CD4-positive, alpha-beta T cell treated with Interleukin-6 for 4 hours (primary cell): ENCODE data around the gene OTOR.

Source experiments
- DNase-seq: peaks from one replicate; pipeline ENCODE4 v3.0.0-alpha.2; 2020; ENCODE audit warnings: mixed read lengths

OTOR gene

DNA sequence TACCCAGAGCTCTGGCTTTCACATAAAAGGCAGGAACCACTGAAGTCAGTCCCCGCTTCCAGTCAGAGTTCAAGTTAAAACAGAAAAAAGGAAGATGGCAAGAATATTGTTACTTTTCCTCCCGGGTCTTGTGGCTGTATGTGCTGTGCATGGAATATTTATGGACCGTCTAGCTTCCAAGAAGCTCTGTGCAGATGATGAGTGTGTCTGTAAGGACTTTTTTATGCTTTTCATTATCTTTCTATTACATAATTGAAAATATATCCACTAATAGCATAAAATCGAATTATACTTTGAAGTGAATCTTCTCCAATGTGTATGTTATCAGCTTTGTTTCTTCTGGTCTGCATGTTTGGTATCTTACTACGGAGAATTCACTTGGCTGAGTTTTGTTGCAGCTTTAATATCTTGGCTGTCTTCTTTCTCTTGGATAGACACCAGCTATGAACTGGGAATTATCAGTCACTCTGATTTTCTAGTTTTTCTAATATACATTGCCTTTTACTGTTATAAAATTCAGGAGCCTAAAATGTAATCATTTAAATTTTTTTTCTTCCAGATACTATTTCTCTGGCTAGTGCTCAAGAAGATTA is at the start of gene OTOR:
Gene OTOR (plus strand): TSS at position 51 of the 593 bp plus-strand sequence. CDS start 44 bp downstream, at position 95.
- DNase-seq: no peak

DNA sequence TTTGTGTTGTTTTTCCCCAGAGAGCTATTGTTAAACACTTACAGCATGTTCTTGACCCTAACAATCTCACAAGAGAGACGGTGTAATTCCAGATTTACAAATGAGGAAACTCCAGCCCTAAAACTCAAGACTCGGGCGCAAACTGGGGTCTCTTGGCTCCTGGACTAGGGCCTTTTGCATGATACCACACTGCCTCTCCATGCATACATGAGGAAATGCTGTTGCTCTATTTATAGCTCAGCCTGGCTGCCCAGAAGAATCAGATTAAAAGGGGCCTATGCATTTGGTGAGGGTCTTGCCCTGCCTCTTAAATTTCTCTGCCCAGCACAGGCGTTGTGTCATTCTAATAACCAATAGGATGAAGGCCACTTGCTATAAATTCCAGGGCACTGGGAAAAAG is 48.9 kb upstream of the OTOR start:
- no peak for DNase-seq

DNA sequence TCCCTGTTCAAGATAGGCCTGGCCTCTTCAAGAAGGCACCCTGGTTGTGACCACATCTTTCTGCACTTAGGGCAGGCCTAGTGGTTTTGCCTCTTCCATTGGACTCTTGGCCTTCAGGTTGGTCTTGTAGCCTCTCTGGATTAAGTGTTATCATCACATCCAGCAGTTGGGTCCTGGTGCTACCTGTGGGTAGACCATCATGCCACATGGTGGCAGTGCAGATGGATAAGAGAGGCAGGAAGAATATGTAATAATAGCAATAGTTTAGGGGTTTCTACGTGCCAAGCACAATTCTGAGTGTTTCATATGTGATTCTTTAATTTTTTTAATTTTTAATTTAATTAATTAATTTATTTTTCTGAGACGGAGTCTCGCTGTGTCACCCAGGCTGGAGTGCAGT is 46.9 kb upstream of the OTOR start:
- peak; percentile 39 for DNase-seq

- no peak for DNase-seq
Observed at GRCh38 chr20:16703570-16703969, 44.6 kb upstream of the OTOR start.

DNA sequence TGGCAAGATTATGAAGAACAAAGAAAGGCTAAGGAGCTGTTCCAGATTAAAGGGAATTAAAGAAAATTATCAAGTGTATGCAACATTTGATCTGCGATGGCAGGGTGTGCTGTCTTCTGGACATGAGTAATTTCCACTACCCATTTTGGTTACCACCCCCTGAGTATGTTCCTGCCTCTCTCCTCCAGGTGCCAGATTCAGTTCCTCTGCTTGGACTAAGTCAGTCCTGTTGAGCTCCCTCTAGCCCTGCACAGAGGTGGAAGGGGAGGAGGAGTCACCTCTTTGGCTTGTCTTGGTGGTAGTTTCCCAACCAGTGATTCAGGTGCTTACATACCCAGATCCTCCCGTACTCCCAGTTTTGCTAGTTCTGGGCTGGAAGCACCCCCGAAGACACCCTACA is 40.5 kb upstream of the OTOR start:
- no peak for DNase-seq

- DNase-seq: no peak
Observed at GRCh38 chr20:16708602-16709001, 39.6 kb upstream of the OTOR start.

- DNase-seq: no peak
Observed at GRCh38 chr20:16709017-16709416, 39.1 kb upstream of the OTOR start.

- DNase-seq: no peak
Observed at GRCh38 chr20:16710781-16711180, 37.4 kb upstream of the OTOR start.

DNA sequence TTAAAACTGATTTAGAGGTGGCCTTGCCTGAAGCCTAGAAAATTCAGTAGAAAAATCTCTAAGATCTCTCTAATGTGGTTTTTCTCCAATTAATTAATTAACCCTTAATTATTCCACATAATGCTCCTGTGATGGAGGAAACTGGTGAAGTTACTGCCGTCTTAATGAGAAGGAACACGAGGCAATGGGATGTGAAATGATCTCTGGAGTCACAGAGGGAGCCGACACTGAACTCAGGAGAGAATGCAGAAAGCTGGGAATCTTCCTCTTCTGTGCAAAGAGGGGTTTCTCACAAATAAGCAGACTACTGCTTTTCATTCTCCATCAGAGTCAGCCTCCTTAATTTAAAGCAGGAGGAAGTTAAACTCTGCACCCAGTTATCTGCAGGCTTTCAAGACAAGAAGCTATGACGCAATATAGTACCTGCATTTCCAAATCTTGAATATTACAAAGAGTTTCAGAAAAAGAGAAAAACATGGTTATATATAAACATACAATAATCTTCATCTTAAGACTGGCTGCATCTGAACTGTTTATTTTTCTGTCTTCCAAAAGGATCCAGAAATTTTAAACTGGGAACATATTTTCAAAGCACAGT is 36.4 kb upstream of the OTOR start:
- no peak for DNase-seq

DNA sequence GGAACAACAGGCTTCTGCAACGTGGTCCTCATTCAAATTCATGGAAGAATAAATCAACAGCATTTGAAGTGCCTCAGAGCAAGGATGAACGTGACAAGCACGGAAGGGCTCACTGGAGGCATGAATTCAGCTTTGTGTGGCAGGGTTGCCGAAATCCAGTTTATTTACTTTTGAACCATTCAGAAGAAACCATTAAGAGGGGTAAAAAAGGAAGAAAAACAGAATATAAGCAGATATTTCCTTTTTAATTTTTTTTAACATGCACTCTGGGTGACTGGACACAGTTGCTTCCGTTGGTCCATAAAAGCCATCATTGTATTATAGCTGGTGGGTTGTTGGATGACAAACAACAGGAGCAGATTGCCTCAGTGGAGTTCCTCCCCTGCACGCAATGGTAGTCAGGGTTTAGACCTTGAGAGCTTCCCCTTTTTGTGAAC is 35.6 kb upstream of the OTOR start:
- DNase-seq: no peak

GRCh38 chr20:16713066-16713465 is 35.1 kb upstream of the OTOR start:
- no peak for DNase-seq

DNA sequence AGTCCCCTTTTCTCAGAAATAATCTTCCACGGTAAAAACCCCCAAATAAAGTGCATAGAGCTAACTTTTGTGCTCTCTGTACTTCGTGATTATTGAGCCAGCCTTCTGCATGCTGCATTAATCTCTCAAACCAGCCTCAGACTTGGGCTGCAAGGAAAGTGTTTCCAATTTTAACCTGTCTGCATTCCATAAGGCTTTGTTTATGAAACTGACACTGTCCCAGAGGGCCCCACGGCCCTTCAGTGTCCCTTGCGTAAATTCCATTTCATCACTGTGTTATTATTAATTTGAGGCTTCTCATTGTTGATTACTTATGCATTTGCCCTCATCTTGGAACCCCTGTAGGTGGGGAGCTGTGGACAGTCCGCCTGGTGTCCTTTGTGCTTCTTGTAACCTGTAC is 33.9 kb upstream of the OTOR start:
- no peak for DNase-seq

DNA sequence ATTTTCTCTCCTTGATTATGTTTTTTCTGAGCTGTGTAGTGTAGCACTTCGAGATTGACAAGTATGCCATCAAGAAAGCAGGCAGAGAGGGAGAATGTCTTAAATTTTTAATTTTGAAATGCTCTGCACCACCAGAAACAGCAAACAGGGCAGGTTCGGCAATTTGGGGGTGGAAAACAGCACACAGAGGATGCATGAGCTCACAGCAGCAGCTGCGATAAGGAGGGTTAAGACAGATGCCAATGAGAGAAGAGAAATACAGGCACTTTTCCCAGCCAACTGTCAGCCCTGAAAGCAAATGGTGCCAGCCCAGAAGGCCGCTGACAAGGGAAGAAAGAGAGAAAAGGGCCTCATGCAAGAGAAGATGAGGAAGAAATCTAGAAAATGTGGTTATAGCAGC is 33.4 kb upstream of the OTOR start:
- DNase-seq: no peak

DNA sequence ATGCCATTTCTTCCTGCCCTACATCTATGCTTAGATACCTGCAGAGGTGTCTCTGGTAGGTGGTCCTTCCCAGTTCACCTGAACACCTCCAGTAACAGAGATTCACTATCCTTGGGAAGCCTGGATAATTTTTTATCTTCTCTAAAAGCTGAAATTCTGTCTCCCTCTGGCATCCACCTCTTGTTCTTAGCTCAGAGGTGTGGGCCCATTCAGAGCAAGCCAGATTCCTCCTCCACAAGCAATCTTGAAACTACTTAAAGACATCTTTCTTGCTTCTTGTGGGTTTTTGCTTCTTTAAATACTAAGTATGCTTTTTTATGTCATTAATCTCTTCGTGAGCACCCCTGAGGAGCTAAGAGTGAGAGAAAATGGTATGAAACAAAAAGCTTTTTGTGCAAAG is 28.7 kb upstream of the OTOR start:
- no peak for DNase-seq

- DNase-seq: no peak
Observed at GRCh38 chr20:16729080-16729479, 19.1 kb upstream of the OTOR start.

- peak; percentile 92 for DNase-seq
Observed at GRCh38 chr20:16729565-16730460, 18.3 kb upstream of the OTOR start, which contains the start of gene SNRPB2. Gene SNRPB2, plus strand, starts transcription at chr20:16730026. Its CDS starts 1,677 bp downstream, at chr20:16731703.

DNA sequence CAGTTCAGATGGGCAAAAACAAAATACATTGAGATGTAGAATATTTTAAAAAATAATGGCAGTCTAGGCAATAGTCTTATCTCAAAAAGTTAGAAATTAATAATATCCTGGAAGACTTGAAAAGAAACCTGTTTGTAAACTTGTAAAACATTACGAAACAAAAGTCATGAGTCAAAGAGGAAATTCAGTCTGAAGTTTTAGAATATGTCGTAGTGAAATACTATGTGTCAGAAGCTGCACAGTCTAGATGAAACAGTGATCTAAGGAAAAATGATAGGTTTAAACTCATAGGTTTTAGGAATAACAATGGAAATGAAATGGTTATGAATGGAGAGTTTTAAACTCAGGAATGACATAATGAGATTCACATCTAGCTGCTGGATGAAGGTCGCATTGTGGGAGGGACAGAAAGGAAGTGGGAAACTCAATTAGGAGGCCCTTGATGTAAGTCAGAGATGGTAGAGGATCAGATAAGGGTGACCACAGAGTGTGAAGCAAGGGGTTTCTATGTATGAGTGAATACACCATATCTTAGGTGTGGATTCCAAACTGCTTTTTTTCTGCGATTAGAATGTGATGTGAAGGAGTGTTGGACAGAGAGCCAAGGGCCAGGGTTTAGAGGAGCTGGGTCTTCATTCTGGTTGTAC is 15.5 kb upstream of the OTOR start:
- no peak for DNase-seq

GRCh38 chr20:16740365-16741072 is 7.6 kb upstream of the OTOR start:
- no peak for DNase-seq

- no peak for DNase-seq
Observed at GRCh38 chr20:16744178-16744807, 3.9 kb upstream of the OTOR start.

DNA sequence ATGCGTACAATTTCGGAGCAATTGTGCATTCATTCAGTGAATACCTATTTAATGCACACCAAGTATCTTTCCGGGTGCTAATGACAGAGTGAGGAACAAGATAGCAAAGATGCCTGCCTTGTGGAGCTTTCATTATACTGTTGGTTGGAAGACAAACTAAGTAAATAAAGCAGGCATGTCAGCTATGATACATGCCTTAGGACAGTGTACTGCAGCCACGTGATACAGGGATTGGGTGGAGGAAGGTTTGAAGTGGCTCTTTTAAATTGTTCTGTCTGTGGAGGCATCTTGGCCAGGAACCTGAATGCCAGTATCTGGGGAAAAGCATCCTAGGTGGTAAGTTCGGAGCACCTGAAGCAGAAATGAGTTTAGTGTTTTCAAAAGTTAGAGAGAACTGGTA is 3.0 kb upstream of the OTOR start:
- no peak for DNase-seq

DNA sequence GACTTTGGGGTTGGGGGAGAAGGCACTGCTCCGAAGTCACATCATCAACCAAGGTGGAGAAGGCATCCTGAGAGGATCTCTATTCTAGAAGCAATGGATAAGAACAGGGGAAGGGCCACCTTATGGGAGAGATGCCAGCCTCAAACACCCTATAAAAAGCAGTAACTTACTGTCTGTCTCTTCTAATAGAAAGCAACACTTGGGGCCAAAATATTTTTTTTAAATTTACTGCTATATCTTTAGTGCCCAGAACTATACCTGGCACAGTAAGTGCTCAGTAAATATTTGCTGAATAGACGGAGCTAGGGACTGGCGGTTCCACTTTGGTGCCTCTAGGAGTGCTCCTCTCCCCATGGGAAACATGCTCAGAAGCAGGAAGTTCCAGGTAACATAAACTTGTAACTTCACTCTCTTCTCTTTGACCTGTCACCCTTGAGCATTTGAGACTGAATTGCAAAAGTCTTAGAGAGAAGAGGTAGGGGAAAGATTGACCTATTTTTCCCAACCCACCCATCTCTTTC is 807 bp upstream of the OTOR start:
- no peak for DNase-seq

DNA sequence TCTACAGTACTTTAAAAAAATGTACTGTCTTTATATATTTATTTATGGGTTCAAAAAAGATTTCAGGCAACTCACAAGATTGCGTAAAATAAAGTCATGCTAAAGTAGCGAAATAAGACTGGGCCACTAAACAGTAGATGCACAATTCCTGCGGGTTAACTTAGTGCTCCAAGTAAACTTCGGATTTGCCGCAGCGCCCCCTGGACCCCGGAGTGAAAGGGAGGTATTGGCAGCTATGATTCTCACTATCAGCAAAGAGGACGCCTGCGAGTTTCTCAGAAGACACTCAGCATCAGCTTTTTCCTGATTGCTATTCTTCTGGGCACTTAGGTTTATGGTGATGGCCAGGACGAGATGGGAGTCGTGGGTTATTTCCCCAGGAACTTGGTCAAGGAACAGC is 1.4 kb downstream of the OTOR start:
- DNase-seq: no peak
